Mesenchymal stem cell (in vitro differentiated cells and primary cell): ENCODE results near the gene AFAP1L2.

Experiments
- DNase-seq: peaks from one replicate; pipeline ENCODE4 v3.0.0-alpha.2; 2013
- H2AFZ ChIP-seq: one replicate; pipeline ENCODE4 v1.6.1; 2013; ENCODE audit warnings: low read depth, mild to moderate bottlenecking, control low read depth, inconsistent platforms, low read length, moderate library complexity
- H2AK5ac ChIP-seq: 2 replicates; pipeline ENCODE4 v1.6.1; 2013; ENCODE audit warnings: low read length, moderate library complexity, mild to moderate bottlenecking, inconsistent platforms; ENCODE audit not compliant: severe bottlenecking
- H2BK120ac ChIP-seq: one replicate; pipeline ENCODE4 v1.6.1; 2013; ENCODE audit warnings: low read depth, mild to moderate bottlenecking, inconsistent platforms, low read length, moderate library complexity
- H2BK12ac ChIP-seq, 2 experiments: one replicate each; pipeline ENCODE4 v1.6.1; 2013; ENCODE audit warnings: inconsistent platforms in 2 of 2, low read length in 2 of 2, mild to moderate bottlenecking in 2 of 2, moderate library complexity in 2 of 2, control low read depth in 1 of 2
- H2BK15ac ChIP-seq: one replicate; pipeline ENCODE4 v1.6.1; 2013; ENCODE audit warnings: mild to moderate bottlenecking, low read depth, inconsistent platforms; ENCODE audit not compliant: poor library complexity, severe bottlenecking
- H2BK5ac ChIP-seq: 2 replicates; pipeline ENCODE4 v1.6.1; 2013; ENCODE audit warnings: low read depth, mild to moderate bottlenecking, low read length, control low read depth, inconsistent platforms; ENCODE audit not compliant: poor library complexity, severe bottlenecking
- H3K14ac ChIP-seq, 2 experiments: one replicate each; pipeline ENCODE4 v1.6.1; 2013; ENCODE audit warnings: inconsistent platforms in 2 of 2, low read length in 2 of 2, control low read depth in 1 of 2, mild to moderate bottlenecking in 1 of 2, moderate library complexity in 1 of 2
- H3K18ac ChIP-seq, 2 experiments: one replicate each; pipeline ENCODE4 v1.6.1; 2013; ENCODE audit warnings: inconsistent platforms in 2 of 2, low read length in 2 of 2, control low read depth in 1 of 2, low read depth in 1 of 2, mild to moderate bottlenecking in 1 of 2
- H3K23ac ChIP-seq, 2 experiments: one replicate each; pipeline ENCODE4 v1.6.1; 2013; ENCODE audit warnings: inconsistent platforms in 2 of 2, low read length in 2 of 2, mild to moderate bottlenecking in 2 of 2, moderate library complexity in 2 of 2, control low read depth in 1 of 2
- H3K27ac ChIP-seq: 2 replicates; pipeline ENCODE4 v1.5.1; 2013; ENCODE audit warnings: mild to moderate bottlenecking, moderate library complexity, low read length, control low read depth, inconsistent platforms; ENCODE audit not compliant: poor library complexity, severe bottlenecking
- H3K27me3 ChIP-seq, 2 experiments: 2 replicates each; pipeline versions ENCODE4 v1.6.1 to v1.7.0; 2013; ENCODE audit warnings: low read length in 2 of 2, mild to moderate bottlenecking in 2 of 2, moderate library complexity in 2 of 2, control low read depth in 1 of 2, inconsistent platforms in 1 of 2; ENCODE audit not compliant: control insufficient read depth in 1 of 2, insufficient read depth in 1 of 2
- H3K36me3 ChIP-seq, 2 experiments: 2 replicates each; pipeline versions ENCODE4 v1.6.1 to v1.7.0; 2013; ENCODE audit warnings: low read length in 2 of 2, control low read depth in 1 of 2, inconsistent platforms in 1 of 2, low read depth in 1 of 2, mild to moderate bottlenecking in 1 of 2; ENCODE audit not compliant: insufficient read depth in 2 of 2, control insufficient read depth in 1 of 2
- H3K4ac ChIP-seq, 2 experiments: one replicate each; pipeline ENCODE4 v1.6.1; 2013; ENCODE audit warnings: inconsistent platforms in 2 of 2, low read length in 2 of 2, mild to moderate bottlenecking in 2 of 2, moderate library complexity in 2 of 2, control low read depth in 1 of 2, low read depth in 1 of 2
- H3K4me1 ChIP-seq: 2 replicates; pipeline ENCODE4 v1.6.1; 2013; ENCODE audit warnings: low read depth, low read length, control low read depth; ENCODE audit not compliant: control insufficient read depth, insufficient read depth
- H3K4me2 ChIP-seq: 2 replicates; pipeline ENCODE4 v1.6.1; 2013; ENCODE audit warnings: low read length, mild to moderate bottlenecking, inconsistent platforms; ENCODE audit not compliant: poor library complexity, severe bottlenecking
- H3K4me3 ChIP-seq, 2 experiments: 2 replicates each; pipeline versions ENCODE4 v1.5.1 to v1.7.0; 2013; ENCODE audit warnings: low read length in 2 of 2, mild to moderate bottlenecking in 2 of 2, control low read depth in 1 of 2, low read depth in 1 of 2; ENCODE audit not compliant: insufficient read depth in 1 of 2
- H3K79me1 ChIP-seq: replicated peaks from 2 replicates; pipeline ENCODE4 v1.6.1; 2013; ENCODE audit warnings: mild to moderate bottlenecking, control low read depth, low read length, inconsistent platforms; ENCODE audit not compliant: poor library complexity, severe bottlenecking
- H3K9ac ChIP-seq: 2 replicates; pipeline ENCODE4 v1.7.0; 2013; ENCODE audit warnings: mild to moderate bottlenecking, low read length, moderate library complexity
- H3K9me3 ChIP-seq: 2 replicates; pipeline ENCODE4 v1.7.0; 2013; ENCODE audit warnings: mild to moderate bottlenecking, low read length; ENCODE audit not compliant: control insufficient read depth
- H4K8ac ChIP-seq: one replicate; pipeline ENCODE4 v1.6.1; 2013; ENCODE audit warnings: inconsistent platforms, mild to moderate bottlenecking, low read length, moderate library complexity
- H4K91ac ChIP-seq: one replicate; pipeline ENCODE4 v1.6.1; 2013; ENCODE audit warnings: mild to moderate bottlenecking, low read length, inconsistent platforms
- WGBS: methylation state at CpG from one replicate; pipeline ENCODE4 v1.1.7; 2013; ENCODE audit warnings: mixed read lengths; 5-methylcytosine and 5-hydroxymethylcytosine counted together

Gene AFAP1L2

DNA sequence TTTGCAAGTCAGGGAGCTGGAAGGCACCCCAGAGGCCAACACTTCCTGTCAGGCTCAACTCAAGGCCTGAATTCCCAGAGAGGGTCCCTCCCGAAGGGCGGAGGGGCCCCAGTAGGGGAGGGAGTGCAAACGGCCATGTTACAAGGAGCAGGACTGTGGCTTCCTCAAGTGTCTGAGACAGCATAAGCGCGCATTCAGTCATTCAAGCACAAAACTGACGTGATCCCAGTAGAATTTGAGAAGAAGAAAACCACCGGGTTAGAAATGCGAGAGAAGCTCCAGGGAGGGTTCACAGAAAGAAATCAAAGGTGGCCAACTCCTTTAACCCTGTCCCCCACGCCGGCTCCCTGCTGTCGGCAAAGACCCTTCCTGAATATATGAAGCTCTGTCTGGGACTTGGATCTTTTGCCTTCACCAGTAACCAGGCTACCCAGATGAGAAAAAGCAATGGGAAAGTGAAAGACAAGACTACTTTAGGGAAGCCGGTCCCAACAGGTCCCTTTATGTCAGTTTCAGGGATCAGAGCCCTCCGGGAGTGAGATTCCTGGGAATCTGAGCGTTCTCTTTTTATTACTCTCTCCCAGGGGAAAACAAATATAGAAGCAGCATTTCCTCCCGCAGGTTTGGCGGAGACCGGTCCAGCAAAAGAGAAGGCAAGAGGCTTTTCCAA is 1.3 kb downstream of the AFAP1L2 start:
- WGBS = 2% methylated on average over 16 of the region's 17 CpGs
- peak; percentile 83 for DNase-seq

DNA sequence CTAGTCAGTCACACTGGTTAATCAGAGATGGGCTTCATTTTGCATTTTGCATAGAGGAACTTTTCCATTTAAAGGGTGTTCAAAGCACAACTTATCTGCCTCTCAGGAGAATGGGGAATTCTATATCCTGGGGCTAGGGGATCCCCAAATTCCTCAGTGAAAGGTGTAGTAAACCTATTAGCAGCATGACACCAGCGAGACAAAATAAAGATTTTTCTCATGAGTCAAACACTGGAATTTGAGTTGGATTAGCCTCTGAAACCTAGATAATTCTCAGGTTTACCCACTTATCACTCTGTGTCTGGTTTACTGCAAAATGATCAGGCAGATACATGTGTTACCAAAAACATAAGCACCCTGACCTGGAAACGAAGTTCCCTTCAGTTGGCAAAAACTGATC is 2.1 kb downstream of the AFAP1L2 start:
- peaks cover 20% of the 10 kb centered on the region for H3K4me1 ChIP-seq
- no peak overlapping the region for H2BK5ac ChIP-seq
- no peak overlapping the region for H4K91ac ChIP-seq
- no peak overlapping the region for H2AFZ ChIP-seq
- WGBS = 43% methylated on average over 2 of the region's 2 CpGs
- H3K4me2 ChIP-seq = no peak overlapping the region
- H3K9ac ChIP-seq = no peak overlapping the region
- H2BK15ac ChIP-seq = no peak overlapping the region
- no peak overlapping the region for H3K14ac ChIP-seq
- H3K9me3 ChIP-seq = no peaks in the 10 kb centered on the region
- H2BK12ac ChIP-seq = peak overlapping the region in 1 of 2 experiments; percentile 6
- no peak overlapping the region for H3K23ac ChIP-seq
- H4K8ac ChIP-seq = no peak overlapping the region
- peak; percentile 20 for DNase-seq
- H3K4me3 ChIP-seq = no peak overlapping the region
- H3K18ac ChIP-seq = peak overlapping the region in 1 of 2 experiments; percentile 60
- peaks cover 31 to 49% of the 10 kb centered on the region in 2 experiments for H3K27me3 ChIP-seq
- H3K36me3 ChIP-seq = no peaks in the 10 kb centered on the region
- H3K4ac ChIP-seq = no peak overlapping the region
- no peak overlapping the region for H2BK120ac ChIP-seq
- no peak overlapping the region for H2AK5ac ChIP-seq
- H3K27ac ChIP-seq = no peak overlapping the region
- H3K79me1 ChIP-seq = no peaks in the 10 kb centered on the region

More for the DNA sequence above, 1.3 kb downstream of the AFAP1L2 start:
- Histone ChIP-seq H2BK120ac (peak overlapping the region; percentile 94), H3K4ac (peak overlapping the region; percentile 46 to 92), H3K27ac (no peak overlapping the region), H3K9me3 (no peaks in the 10 kb centered on the region), H3K23ac (peak overlapping the region; percentile 14 to 56), H2AFZ (no peak overlapping the region), H2AK5ac (no peak overlapping the region), H3K4me3 (peak overlapping the region in 1 of 2 experiments; percentile 63), H2BK5ac (no peak overlapping the region), H3K14ac (peak overlapping the region in 1 of 2 experiments; percentile 47), H3K4me1 (peaks cover 19% of the 10 kb centered on the region), H4K8ac (peak overlapping the region; percentile 85), H3K27me3 (peaks cover 31 to 53% of the 10 kb centered on the region in 2 experiments), H3K36me3 (no peaks in the 10 kb centered on the region), H3K79me1 (no peaks in the 10 kb centered on the region), H3K9ac (peak overlapping the region; percentile 28), H3K18ac (peak overlapping the region; percentile 93 to 95), H2BK15ac (peak overlapping the region; percentile 74), H3K4me2 (peak overlapping the region; percentile 95), H2BK12ac (peak overlapping the region; percentile 75 to 87), H4K91ac (peak overlapping the region; percentile 57)

DNA sequence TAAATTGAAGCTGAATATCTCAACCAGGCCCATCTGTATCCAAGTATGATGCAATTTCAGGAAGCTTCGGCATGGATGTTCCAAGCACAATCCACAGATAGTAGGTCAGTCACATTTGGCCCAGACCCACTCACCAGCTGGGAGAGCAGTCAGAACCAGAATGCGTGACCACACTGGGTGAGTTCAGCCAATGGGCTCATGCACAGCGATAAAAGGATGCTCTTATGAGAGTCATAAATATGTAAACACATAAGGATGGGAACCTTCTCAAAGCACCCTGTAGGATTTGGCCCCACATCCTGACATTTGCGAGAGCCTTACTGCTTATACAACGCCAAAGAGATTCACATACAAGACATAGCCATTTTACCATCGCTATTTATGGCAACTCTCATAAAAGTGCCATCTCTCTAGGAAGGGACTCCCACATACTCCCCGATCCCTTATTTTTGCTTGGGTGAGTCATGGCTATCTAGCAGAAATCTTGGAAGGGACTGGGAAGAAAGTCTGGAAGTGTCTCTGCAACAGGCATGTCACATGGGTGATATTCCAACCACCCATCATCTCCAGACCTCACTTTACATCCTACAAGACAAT is 3.0 kb downstream of the AFAP1L2 start:
- H2AK5ac ChIP-seq = no peak overlapping the region
- H3K14ac ChIP-seq = peak overlapping the region in 1 of 2 experiments; percentile 44
- no peak overlapping the region for H3K4me2 ChIP-seq
- no peak overlapping the region for H2BK5ac ChIP-seq
- H2BK15ac ChIP-seq = no peak overlapping the region
- no peak overlapping the region for H3K9ac ChIP-seq
- H2BK12ac ChIP-seq = no peak overlapping the region
- no peaks in the 10 kb centered on the region for H3K36me3 ChIP-seq
- peak overlapping the region in 1 of 2 experiments; percentile 16 for H3K4me3 ChIP-seq
- no peaks in the 10 kb centered on the region for H3K79me1 ChIP-seq
- peak; percentile 88 for DNase-seq
- H2AFZ ChIP-seq = no peak overlapping the region
- 38% methylated on average over 7 of the region's 7 CpGs for WGBS
- peak overlapping the region in 1 of 2 experiments; percentile 32 for H3K4ac ChIP-seq
- no peak overlapping the region for H4K8ac ChIP-seq
- H4K91ac ChIP-seq = no peak overlapping the region
- H3K27me3 ChIP-seq = peaks cover 31 to 49% of the 10 kb centered on the region in 2 experiments
- no peak overlapping the region for H3K23ac ChIP-seq
- H3K27ac ChIP-seq = no peak overlapping the region
- H2BK120ac ChIP-seq = no peak overlapping the region
- H3K18ac ChIP-seq = peak overlapping the region in 1 of 2 experiments; percentile 91
- H3K9me3 ChIP-seq = no peaks in the 10 kb centered on the region
- H3K4me1 ChIP-seq = peaks cover 20% of the 10 kb centered on the region

DNA sequence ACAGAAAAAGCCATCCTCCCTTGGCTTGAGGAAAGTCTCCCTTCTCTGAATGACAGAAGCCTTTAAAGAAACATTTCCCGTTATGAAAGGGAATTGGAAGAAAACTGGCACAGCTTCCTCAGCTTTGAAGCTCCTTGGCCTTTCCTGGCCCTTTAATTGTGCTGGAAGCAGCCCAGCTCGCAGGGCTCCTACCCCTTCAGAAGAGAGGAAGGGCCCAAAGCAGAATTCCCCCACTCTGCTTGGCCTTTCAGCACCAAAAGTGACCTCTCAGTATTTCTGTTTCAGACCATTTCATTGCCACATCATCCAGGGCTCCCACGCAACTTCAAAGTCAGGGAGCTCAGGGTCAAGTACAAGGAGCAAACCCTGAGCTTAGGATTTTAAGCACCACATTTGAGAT is 4.2 kb downstream of the AFAP1L2 start:
- Histone ChIP-seq H2BK12ac (peak overlapping the region; percentile 25 to 94), H3K27me3 (peaks cover 34 to 49% of the 10 kb centered on the region in 2 experiments), H3K79me1 (no peaks in the 10 kb centered on the region), H3K27ac (no peak overlapping the region), H2BK120ac (peak overlapping the region; percentile 93), H3K9ac (no peak overlapping the region), H2BK15ac (no peak overlapping the region), H3K4me1 (peaks cover 20% of the 10 kb centered on the region), H3K14ac (no peak overlapping the region), H4K8ac (peak overlapping the region; percentile 84), H3K4me2 (peak overlapping the region; percentile 2), H4K91ac (peak overlapping the region; percentile 80), H2BK5ac (no peak overlapping the region), H3K4ac (peak overlapping the region; percentile 68 to 70), H3K23ac (no peak overlapping the region), H3K9me3 (no peaks in the 10 kb centered on the region), H3K36me3 (no peaks in the 10 kb centered on the region), H2AFZ (no peak overlapping the region), H2AK5ac (no peak overlapping the region), H3K4me3 (no peak overlapping the region), H3K18ac (peak overlapping the region; percentile 94 to 96)
- 9% methylated on average over 2 of the region's 3 CpGs for WGBS
- DNase-seq = peak; percentile 89
